OCI-LY3 (cell line): Measurements from ENCODE around the gene GRIK5.

Experiments used
- H2AFZ ChIP-seq: fragments of 200-600, 300-600 bp; shearing (Covaris generic); 2 replicates; pipeline ENCODE4 v1.6.0; 2014; ENCODE audit warnings: antibody characterized with exemption, low read depth, low read length
- H3K27ac ChIP-seq: fragments of 200-600, 300-600 bp; sonication (generic); 2 replicates; pipeline ENCODE4 v1.5.1; 2014; ENCODE audit warnings: mild to moderate bottlenecking, low read length, moderate library complexity, mixed read lengths
- H3K27me3 ChIP-seq: fragments of 200-600, 300-600 bp; sonication (generic); 2 replicates; pipeline ENCODE4 v1.6.1; 2014; ENCODE audit warnings: low read depth, low read length, mixed read lengths
- H3K36me3 ChIP-seq: fragments of 200-600, 300-600 bp; sonication (generic); replicated peaks from 2 replicates; pipeline ENCODE3; 2014; ENCODE audit warnings: low read depth, low read length, mixed read lengths
- H3K4me1 ChIP-seq: fragments of 300-600, 200-600 bp; sonication (generic); 2 replicates; pipeline ENCODE4 v1.6.1; 2014; ENCODE audit warnings: low read length, mixed read lengths
- H3K4me2 ChIP-seq: fragments of 200-600, 300-600 bp; sonication (generic); 2 replicates; pipeline ENCODE4 v1.6.1; 2014; ENCODE audit warnings: low read length, mixed read lengths
- H3K4me3 ChIP-seq: fragments of 300-600, 200-600 bp; sonication (generic); 2 replicates; pipeline ENCODE4 v1.5.1; 2014; ENCODE audit warnings: antibody characterized with exemption, mild to moderate bottlenecking, low read length, moderate library complexity
- H3K79me2 ChIP-seq: fragments of 300-600, 200-600 bp; shearing (Covaris generic); 2 replicates; pipeline ENCODE4 v1.6.1; 2014; ENCODE audit warnings: mild to moderate bottlenecking, low read length, mixed read lengths
- H3K9ac ChIP-seq: fragments of 300-600, 200-600 bp; shearing (Covaris generic); 2 replicates; pipeline ENCODE4 v1.6.0; 2014; ENCODE audit warnings: mild to moderate bottlenecking, low read length, moderate library complexity
- H3K9me3 ChIP-seq: fragments of 200-600, 300-600 bp; shearing (Covaris generic); 2 replicates; pipeline ENCODE4 v1.6.1; 2014; ENCODE audit warnings: low read length, mixed read lengths; ENCODE audit not compliant: insufficient read depth
- H4K20me1 ChIP-seq: fragments of 200-600, 300-600 bp; sonication (generic); 2 replicates; pipeline ENCODE4 v1.6.1; 2016; ENCODE audit warnings: low read length, mixed read lengths; ENCODE audit not compliant: insufficient read depth
- EZH2phosphoT487 ChIP-seq: fragments of 200-600 bp; shearing (Covaris generic); IDR thresholded peaks from 2 replicates; pipeline ENCODE4 v1.6.1; 2018; ENCODE audit warnings: antibody characterized with exemption, mixed run types, low read depth
- TF ChIP-seq, protein P1 (sequence below): fragments of 200-600, 300-600 bp; sonication (generic); IDR thresholded peaks from 2 replicates; pipeline ENCODE4 v1.5.1; 2014; ENCODE audit warnings: antibody characterized with exemption, low read length, low read depth

GRIK5 gene

DNA sequence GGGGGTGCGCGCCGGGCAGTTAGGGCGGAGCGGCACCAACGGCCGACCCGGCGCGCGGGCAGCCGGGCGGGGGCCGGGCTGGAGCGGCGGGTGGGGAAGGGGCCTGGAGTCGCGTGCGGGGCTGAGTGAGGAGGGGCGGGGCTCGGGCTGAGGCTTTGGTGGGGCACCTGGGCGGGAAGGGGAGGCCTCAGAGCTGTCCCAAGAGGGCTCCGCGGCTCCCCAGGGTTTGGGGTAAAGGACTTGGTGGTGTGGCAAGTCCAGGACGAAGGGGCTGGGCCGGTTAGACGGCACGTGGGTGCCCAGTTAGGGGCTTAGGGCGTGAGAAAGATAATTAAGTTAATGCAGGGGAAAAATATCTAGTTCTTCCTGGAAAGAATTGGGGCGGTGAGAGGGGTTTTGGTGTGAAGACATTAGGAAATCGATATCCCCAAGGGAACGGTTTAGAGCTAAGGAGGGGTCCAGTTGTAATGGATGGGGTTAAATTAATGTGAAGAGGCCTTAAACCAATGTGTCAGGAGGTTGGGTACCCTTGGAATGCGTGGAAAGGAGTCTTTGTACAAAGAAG is 6.5 kb upstream of the GRIK5 start:
- H3K4me2 ChIP-seq: peak overlapping the region; percentile 96
- TF ChIP-seq, protein P1, sequence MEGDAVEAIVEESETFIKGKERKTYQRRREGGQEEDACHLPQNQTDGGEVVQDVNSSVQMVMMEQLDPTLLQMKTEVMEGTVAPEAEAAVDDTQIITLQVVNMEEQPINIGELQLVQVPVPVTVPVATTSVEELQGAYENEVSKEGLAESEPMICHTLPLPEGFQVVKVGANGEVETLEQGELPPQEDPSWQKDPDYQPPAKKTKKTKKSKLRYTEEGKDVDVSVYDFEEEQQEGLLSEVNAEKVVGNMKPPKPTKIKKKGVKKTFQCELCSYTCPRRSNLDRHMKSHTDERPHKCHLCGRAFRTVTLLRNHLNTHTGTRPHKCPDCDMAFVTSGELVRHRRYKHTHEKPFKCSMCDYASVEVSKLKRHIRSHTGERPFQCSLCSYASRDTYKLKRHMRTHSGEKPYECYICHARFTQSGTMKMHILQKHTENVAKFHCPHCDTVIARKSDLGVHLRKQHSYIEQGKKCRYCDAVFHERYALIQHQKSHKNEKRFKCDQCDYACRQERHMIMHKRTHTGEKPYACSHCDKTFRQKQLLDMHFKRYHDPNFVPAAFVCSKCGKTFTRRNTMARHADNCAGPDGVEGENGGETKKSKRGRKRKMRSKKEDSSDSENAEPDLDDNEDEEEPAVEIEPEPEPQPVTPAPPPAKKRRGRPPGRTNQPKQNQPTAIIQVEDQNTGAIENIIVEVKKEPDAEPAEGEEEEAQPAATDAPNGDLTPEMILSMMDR: no peak
- TF ChIP-seq EZH2phosphoT487: no peak
- peak overlapping the region; percentile 92 for H3K9ac ChIP-seq
- peak overlapping the region; percentile 55 for H3K27ac ChIP-seq
- peaks cover 32% of the 10 kb centered on the region for H4K20me1 ChIP-seq
- H3K4me3 ChIP-seq: peak overlapping the region; percentile 92
- no peaks in the 10 kb centered on the region for H3K9me3 ChIP-seq
- no peak overlapping the region for H2AFZ ChIP-seq
- H3K27me3 ChIP-seq: no peaks in the 10 kb centered on the region
- H3K79me2 ChIP-seq: peaks cover 61% of the 10 kb centered on the region
- H3K4me1 ChIP-seq: peaks cover 18% of the 10 kb centered on the region
- H3K36me3 ChIP-seq: peaks cover 29% of the 10 kb centered on the region

DNA sequence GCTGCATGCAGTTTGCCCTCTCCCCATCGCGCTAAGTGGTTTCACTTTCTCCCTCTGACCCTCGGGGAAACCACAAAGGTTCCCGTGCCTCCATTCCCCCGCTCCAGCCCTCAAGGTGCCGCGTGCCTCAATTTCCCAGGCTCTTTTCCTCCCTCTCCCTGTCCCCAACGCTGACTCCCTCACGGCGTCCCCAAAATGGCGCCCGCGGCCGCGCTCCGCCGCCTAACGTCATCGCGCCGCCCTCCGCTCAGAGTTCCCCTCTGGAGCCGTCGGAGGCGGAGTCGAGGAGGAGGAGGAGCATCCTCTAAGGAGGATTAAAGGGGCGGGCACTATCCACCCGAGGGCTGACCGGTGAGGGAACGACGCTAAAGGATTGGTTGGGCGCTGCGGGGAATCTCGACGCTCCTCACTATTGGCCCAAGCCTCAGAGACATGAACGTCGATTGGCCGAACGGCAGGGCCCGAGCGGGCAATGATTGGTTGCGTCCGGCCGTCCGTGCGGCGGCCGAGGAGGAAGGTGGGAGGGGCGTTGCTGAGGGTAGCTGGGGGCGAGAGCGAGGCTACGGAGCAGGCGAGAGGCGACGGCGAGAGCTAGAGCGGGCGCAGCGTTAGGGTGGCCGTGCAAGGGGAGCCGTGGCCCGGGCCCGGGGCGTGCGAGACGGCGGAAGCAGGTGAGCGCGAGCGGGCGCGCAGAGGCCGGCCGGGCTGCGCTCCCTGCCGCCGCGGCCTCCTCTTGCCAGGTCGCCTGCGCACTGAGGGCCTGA is 5.8 kb upstream of the GRIK5 start, which contains the start of gene ZNF574:
TSS of gene ZNF574 (plus strand) at position 551 of the 764 bp plus-strand sequence. CDS start 2,441 bp downstream, outside the sequence.
- Histone ChIP-seq H3K4me1 (peaks cover 18% of the 10 kb centered on the region), H4K20me1 (peaks cover 26% of the 10 kb centered on the region), H3K9ac (peak within 1 kb of the TSS; percentile 98), H3K4me2 (peak within 1 kb of the TSS; percentile 96), H3K27me3 (no peaks in the 10 kb centered on the region), H3K36me3 (peaks cover 23% of the 10 kb centered on the region), H2AFZ (peak within 1 kb of the TSS; percentile 30; the same call in 1 of the 2 replicates), H3K4me3 (peak within 1 kb of the TSS; percentile 92), H3K27ac (peak within 1 kb of the TSS; percentile 77), H3K9me3 (no peaks in the 10 kb centered on the region), H3K79me2 (peaks cover 58% of the 10 kb centered on the region)
- TF ChIP-seq EZH2phosphoT487: no peak
- TF ChIP-seq, protein P1: no peak

DNA sequence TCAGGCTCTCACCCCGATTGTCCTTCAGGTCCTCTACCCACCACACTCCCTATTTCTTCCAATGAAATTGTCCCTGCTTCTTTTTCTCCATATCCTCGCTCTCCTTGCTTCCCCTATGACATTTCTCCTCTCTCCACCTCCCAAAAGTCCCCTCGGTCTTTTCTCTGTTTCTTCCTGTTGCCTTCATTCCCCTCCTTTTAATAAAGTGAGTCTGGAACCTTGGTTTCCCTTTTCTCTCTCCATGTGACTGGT is 5.3 kb upstream of the GRIK5 start:
- Histone ChIP-seq H3K9ac (peak overlapping the region; percentile 98), H2AFZ (peak overlapping the region; percentile 30; the same call in 1 of the 2 replicates), H3K36me3 (peaks cover 18% of the 10 kb centered on the region), H4K20me1 (peaks cover 26% of the 10 kb centered on the region), H3K4me3 (peak overlapping the region; percentile 86), H3K4me1 (peaks cover 18% of the 10 kb centered on the region), H3K27me3 (no peaks in the 10 kb centered on the region), H3K27ac (peak overlapping the region; percentile 77), H3K79me2 (peaks cover 55% of the 10 kb centered on the region), H3K4me2 (peak overlapping the region; percentile 84), H3K9me3 (no peaks in the 10 kb centered on the region)
- TF ChIP-seq EZH2phosphoT487: no peak
- TF ChIP-seq, protein P1: no peak

DNA sequence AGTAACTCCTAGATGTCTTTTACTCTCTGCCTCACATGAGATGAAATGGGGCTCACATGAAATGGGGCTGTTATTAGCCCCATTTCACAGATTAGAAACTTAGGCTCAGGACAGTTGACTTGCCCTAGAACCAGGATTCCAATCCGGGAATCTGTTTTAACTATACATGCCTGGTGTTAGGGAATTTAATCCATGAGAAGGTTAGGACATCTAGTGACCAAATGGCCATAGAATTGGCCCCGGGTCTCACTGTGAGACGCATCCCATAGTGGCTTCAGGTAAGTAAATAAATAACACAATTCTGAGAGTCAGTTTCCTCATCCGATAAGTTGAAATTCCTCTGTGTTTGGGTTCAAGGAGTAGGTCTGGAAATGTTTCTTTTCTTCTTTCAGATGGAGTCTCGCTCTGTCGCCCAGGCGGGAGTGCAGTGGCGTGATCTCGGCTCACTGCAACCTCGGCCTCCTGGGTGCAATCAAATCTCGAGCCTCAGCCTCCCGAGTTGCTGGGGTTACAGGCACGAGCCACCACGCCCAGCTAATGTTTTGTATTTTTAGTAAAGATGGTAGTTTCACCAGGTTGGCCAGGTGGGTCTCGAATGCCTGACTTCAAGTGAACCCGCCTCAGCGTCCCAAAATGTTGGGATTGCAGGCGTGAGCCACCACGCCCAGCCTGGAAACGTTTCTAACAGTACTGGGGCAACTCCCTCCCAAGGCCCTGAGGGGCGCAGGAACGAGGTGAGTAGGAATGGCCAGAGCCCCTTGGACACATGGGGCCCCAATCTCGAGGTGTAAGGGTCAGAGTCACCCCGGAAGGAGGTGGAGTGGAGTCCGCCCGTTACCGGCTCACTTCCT is 4.7 kb upstream of the GRIK5 start:
- TF ChIP-seq, protein P1: no peak
- no peak for TF ChIP-seq EZH2phosphoT487
- H3K4me1 ChIP-seq: peaks cover 18% of the 10 kb centered on the region
- peak overlapping the region; percentile 86 for H3K4me3 ChIP-seq
- peak overlapping the region; percentile 77 for H3K27ac ChIP-seq
- no peaks in the 10 kb centered on the region for H3K27me3 ChIP-seq
- no peaks in the 10 kb centered on the region for H3K9me3 ChIP-seq
- H2AFZ ChIP-seq: no peak overlapping the region
- peaks cover 26% of the 10 kb centered on the region for H4K20me1 ChIP-seq
- peaks cover 49% of the 10 kb centered on the region for H3K79me2 ChIP-seq
- H3K9ac ChIP-seq: peak overlapping the region; percentile 98
- peaks cover 13% of the 10 kb centered on the region for H3K36me3 ChIP-seq
- H3K4me2 ChIP-seq: peak overlapping the region; percentile 84
